Fibroblast of villous mesenchyme (primary cell): Measurements from ENCODE around the gene SHKBP1. TPM values are rescaled to one million over a fixed set of nuclear protein-coding genes. Genes with fewer than 3 reads are reported as not detected.

Source experiments
- DNase-seq: peaks from one replicate; pipeline ENCODE4 v3.0.0-alpha.2; 2010; ENCODE audit warnings: low read depth
- H3K4me3 ChIP-seq: 2 replicates; pipeline ENCODE4 v1.5.1; 2011; ENCODE audit warnings: low read depth, mild to moderate bottlenecking, low read length
- total RNA-seq: library from RNA; depleted of rRNA; stranded (reverse); fragments of >200 nt; gene quantifications from 2 replicates; pipeline ENCODE4 v1.2.3, GENCODE V29; 2012
- TF ChIP-seq, protein P1 (sequence below): IDR thresholded peaks from 2 replicates; pipeline ENCODE4 v1.5.1; 2012; ENCODE audit warnings: low read depth, mild to moderate bottlenecking, low read length; ENCODE audit not compliant: insufficient read depth

Gene SHKBP1
- total RNA-seq, 1 donor: 17.7 TPM

DNA sequence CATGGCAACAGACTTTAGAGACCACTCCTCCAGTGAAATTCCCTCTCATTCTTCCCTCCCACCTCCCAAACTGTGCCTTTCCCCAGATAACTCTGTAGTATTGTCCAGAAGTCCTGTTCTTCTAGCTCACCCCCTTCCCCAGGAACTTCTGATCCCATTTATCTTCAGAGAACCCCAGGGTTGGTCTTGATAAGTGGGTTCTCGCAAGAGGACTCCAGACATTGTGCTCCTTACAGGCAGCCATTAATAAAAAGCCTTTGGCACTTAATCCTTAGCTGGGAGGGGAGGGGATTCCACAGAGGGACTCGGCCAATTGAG is 26.4 kb downstream of the SHKBP1 start:
- TF ChIP-seq, protein P1, sequence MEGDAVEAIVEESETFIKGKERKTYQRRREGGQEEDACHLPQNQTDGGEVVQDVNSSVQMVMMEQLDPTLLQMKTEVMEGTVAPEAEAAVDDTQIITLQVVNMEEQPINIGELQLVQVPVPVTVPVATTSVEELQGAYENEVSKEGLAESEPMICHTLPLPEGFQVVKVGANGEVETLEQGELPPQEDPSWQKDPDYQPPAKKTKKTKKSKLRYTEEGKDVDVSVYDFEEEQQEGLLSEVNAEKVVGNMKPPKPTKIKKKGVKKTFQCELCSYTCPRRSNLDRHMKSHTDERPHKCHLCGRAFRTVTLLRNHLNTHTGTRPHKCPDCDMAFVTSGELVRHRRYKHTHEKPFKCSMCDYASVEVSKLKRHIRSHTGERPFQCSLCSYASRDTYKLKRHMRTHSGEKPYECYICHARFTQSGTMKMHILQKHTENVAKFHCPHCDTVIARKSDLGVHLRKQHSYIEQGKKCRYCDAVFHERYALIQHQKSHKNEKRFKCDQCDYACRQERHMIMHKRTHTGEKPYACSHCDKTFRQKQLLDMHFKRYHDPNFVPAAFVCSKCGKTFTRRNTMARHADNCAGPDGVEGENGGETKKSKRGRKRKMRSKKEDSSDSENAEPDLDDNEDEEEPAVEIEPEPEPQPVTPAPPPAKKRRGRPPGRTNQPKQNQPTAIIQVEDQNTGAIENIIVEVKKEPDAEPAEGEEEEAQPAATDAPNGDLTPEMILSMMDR: no peak
- DNase-seq: no peak
- H3K4me3 ChIP-seq: peak overlapping the region; percentile 55

DNA sequence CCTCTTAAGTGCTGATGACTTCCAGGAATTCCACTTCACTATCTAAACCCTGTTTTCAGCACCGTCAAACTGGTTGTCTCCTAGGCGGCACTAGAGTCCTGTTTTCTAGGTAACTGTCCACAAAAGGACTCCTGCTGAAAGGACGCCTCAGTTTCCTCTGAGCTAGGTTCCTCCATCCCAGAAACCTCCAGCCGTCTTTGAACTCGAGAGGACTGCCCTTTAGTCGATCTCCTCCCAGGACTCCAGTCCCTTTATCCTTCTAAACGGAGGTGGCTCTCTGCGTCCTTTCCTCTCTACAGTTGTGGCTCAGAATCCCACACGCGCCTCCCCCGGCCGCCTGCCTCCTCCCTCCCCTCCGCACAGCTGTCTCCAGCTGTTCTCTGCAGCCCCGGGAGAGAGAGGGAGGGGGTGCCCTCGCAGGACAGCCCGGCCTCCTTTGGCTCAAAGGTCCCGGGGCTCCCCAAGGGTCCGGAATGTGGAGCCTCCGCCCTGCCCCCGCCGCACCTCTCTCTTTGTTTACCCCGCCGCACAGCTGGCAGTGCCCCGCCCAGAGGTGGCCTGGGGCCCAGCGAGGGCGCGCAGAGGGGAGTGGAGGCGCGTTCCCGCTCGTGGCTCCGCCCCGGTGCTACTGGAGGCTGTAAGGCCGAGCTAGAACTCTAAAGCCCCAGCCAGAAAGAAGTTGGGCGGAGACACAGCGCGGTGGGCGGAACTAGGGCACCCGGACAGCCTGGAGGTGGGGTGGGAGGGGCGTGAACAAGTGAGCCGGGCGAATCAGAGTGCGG is 26.9 kb downstream of the SHKBP1 start:
- TF ChIP-seq, protein P1: no peak
- peak overlapping the region; percentile 55 for H3K4me3 ChIP-seq
- peak; percentile 97 for DNase-seq

DNA sequence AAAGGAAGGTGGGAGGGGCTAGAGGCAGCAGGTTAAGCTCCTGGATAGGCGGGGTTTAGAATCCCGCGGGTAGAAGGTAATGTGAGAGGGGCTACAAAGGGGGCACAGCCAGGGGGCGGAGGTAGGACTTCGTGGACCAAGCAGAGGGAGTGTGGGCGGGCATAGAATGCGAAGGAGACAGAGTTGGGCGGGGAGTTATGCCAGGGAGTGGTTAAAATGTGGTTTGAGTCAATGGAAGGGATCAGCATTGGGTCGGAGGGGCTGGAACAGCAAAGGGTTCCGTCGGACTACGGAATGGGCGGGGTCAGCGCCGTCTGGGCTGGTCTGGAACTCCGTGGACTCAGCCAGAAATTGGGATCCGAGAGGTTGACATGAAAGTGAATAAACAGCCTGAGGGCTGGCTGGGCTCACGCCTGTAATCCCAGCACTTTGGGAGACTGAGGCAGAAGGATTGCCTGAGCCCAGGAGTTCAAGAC is 27.5 kb downstream of the SHKBP1 start:
- TF ChIP-seq, protein P1: no peak
- no peak for DNase-seq
- H3K4me3 ChIP-seq: peak overlapping the region; percentile 55

DNA sequence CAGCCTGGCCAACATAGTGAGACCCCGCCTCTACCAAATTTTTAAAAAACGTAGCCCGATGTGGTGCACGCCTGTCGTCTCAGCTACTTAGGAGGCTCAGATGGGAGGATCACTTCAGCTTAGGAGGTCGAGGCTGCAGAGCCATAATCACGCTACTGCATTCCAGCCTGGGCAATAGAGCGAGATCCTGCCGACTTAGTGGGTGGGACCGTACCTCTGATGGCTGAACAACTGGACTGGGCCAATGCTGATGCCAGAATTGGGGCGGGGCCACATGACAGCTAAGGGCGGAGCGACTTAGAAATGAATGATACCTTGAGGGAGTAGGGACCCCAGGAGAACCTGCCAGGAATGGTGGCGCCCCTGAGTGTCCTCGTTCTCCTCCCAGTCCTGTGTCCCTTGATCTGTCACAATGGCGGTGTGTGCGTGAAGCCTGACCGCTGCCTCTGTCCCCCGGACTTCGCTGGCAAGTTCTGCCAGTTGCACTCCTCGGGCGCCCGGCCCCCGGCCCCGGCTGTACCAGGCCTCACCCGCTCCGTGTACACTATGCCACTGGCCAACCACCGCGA is 28.1 kb downstream of the SHKBP1 start:
- DNase-seq: no peak
- H3K4me3 ChIP-seq: peak overlapping the region; percentile 53

DNA sequence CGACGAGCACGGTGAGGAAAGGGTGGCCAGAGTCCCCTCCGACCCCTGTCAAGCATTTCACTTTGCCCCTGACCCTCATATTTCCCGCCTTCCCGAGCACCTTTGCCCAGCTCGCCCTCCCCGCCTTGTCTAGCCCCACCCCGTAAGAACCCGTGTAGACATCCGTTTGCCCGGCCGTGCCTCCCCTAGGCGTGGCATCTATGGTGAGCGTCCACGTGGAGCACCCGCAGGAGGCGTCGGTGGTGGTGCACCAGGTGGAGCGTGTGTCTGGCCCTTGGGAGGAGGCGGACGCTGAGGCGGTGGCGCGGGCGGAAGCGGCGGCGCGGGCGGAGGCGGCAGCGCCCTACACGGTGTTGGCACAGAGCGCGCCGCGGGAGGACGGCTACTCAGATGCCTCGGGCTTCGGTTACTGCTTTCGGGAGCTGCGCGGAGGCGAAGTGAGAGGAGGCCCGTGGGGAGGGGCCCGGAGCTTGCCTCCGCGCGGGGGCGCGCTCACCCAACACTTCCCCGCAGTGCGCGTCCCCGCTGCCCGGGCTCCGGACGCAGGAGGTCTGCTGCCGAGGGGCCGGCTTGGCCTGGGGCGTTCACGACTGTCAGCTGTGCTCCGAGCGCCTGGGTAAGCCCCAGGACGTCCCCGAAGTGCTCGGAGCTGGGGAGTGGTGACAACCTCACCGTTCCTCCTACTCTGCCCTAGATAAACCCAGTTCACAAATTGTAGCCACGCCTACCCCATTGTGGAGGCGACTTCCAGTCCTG is 28.7 kb downstream of the SHKBP1 start:
- peak overlapping the region; percentile 53 for H3K4me3 ChIP-seq
- TF ChIP-seq, protein P1: peak; percentile 24
- peak; percentile 71 for DNase-seq

More for the DNA sequence above, 28.1 kb downstream of the SHKBP1 start:
- TF ChIP-seq, protein P1: no peak

DNA sequence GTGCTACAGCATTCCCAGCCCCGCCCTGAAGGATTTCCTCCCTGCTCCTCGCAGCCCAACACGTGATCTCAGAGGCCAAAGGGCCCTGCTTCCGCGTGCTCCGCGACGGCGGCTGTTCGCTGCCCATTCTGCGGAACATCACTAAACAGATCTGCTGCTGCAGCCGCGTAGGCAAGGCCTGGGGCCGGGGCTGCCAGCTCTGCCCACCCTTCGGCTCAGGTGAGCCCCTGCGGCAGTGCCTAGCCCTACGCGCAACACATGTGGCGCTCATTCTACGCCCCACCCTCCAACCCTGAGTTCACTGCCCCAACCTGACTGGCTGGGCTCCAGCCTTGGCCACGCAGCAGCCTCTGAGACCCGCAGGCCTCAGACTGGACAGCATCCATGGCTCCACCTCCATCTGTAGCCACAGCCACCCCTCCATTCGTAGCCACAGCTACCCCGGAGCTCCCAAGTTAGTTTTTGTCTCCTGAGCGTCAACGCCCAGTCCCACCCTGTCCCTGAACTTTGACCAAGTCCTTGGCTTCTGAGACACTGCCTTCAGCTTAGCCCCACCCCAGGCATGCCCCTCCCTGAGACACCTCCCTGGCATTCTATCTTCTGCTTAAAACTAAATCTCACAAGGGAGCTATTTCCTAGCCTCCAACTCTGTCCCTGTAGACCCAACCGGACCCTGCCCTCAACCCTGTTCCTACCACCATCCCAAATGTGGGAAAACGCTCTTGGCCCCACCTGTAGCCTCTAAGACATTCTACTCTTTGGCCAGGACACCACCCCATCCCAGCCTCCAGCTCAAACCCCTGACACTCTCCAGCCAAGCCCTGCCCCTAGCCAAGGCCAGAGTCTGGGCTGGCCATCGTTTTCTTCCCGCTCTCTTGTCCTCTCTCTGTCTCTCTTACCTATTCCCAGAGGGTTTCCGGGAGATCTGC is 30.9 kb downstream of the SHKBP1 start:
- TF ChIP-seq, protein P1: no peak

More for the DNA sequence above, 30.9 kb downstream of the SHKBP1 start:
- no peak overlapping the region for H3K4me3 ChIP-seq
- DNase-seq: no peak
